CD14-positive monocyte (primary cell): Measurements from ENCODE around the gene CAB39L. TPM values are rescaled to one million over a fixed set of nuclear protein-coding genes. Genes with fewer than 3 reads are reported as not detected.

Experiments
- DNase-seq, 3 donors: peaks; one replicate each; pipeline ENCODE4 v3.0.0-alpha.2; 2011 to 2022
- H2AFZ ChIP-seq: 2 replicates; pipeline ENCODE4 v1.6.0; 2012; ENCODE audit warnings: mild to moderate bottlenecking, low read depth, low read length, inconsistent platforms; ENCODE audit not compliant: insufficient read depth, poor library complexity, severe bottlenecking
- H3K27ac ChIP-seq, 2 donors: 1 replicate in 1 of 2; 2 replicates in 1 of 2; pipeline ENCODE4 v1.5.1; 2012 to 2013; ENCODE audit warnings: low read length in 2 of 2, control low read depth in 1 of 2, inconsistent platforms in 1 of 2, low read depth in 1 of 2, mild to moderate bottlenecking in 1 of 2
- H3K27me3 ChIP-seq, 2 donors: one replicate each; pipeline versions ENCODE4 v1.6.0 to v1.6.1; 2011 to 2013; ENCODE audit warnings: low read length in 2 of 2; ENCODE audit not compliant: control insufficient read depth in 2 of 2, insufficient read depth in 2 of 2
- H3K36me3 ChIP-seq, 2 donors: replicated peaks in 1 of 2; 1 replicate in 1 of 2; 2 replicates in 1 of 2; pipeline versions ENCODE4 v1.5.1 to v1.6.1; 2012 to 2013; ENCODE audit warnings: low read length in 2 of 2, control low read depth in 1 of 2, inconsistent platforms in 1 of 2, mild to moderate bottlenecking in 1 of 2; ENCODE audit not compliant: insufficient read depth in 2 of 2, control insufficient read depth in 1 of 2
- H3K4me1 ChIP-seq, 2 donors: 1 replicate in 1 of 2; 2 replicates in 1 of 2; pipeline versions ENCODE4 v1.5.1 to v1.6.1; 2012 to 2013; ENCODE audit warnings: low read length in 2 of 2, control low read depth in 1 of 2, inconsistent platforms in 1 of 2, mild to moderate bottlenecking in 1 of 2, moderate library complexity in 1 of 2; ENCODE audit not compliant: insufficient read depth in 2 of 2, control insufficient read depth in 1 of 2
- H3K4me2 ChIP-seq: replicated peaks from 2 replicates; pipeline ENCODE3; 2012; ENCODE audit warnings: low read length, moderate library complexity, mild to moderate bottlenecking; ENCODE audit not compliant: poor library complexity, severe bottlenecking; ENCODE audit errors: extremely low read depth
- H3K4me3 ChIP-seq, 3 experiments: fragments of 200-600 bp in 1 of 3; sonication (generic) in 1 of 3; replicated peaks in 1 of 3; 1 replicate in 2 of 3; 2 replicates in 1 of 3; pipeline ENCODE4 v1.5.1; 2011 to 2013; ENCODE audit warnings: low read length in 3 of 3, mild to moderate bottlenecking in 3 of 3, control low read depth in 2 of 3, low read depth in 2 of 3, inconsistent platforms in 1 of 3, moderate library complexity in 1 of 3
- H3K79me2 ChIP-seq: 2 replicates; pipeline ENCODE4 v1.6.0; 2012; ENCODE audit warnings: mild to moderate bottlenecking, control low read depth, inconsistent platforms, low read length, moderate library complexity; ENCODE audit not compliant: insufficient read depth
- H3K9ac ChIP-seq: 2 replicates; pipeline ENCODE4 v1.6.0; 2017; ENCODE audit warnings: low read length, mild to moderate bottlenecking; ENCODE audit not compliant: insufficient read depth, poor library complexity, severe bottlenecking
- H3K9me3 ChIP-seq, 2 donors: replicated peaks in 1 of 2; 1 replicate in 1 of 2; 2 replicates in 1 of 2; pipeline versions ENCODE4 v1.5.1 to v1.6.1; 2012 to 2013; ENCODE audit warnings: low read length in 2 of 2, control low read depth in 1 of 2; ENCODE audit not compliant: control insufficient read depth in 1 of 2, insufficient read depth in 1 of 2
- H4K20me1 ChIP-seq: 2 replicates; pipeline ENCODE4 v1.6.0; 2012; ENCODE audit warnings: mild to moderate bottlenecking, low read length, control low read depth, moderate library complexity; ENCODE audit not compliant: insufficient read depth
- H3K27ac Mint-ChIP-seq, 7 donors: one replicate each; pipeline ENCODE4 v1.8.0; 2020; ENCODE audit warnings: mild to moderate bottlenecking in 7 of 7, mixed read lengths in 7 of 7, moderate library complexity in 6 of 7, inconsistent platforms in 2 of 7
- H3K27me3 Mint-ChIP-seq, 3 donors: one replicate each; pipeline ENCODE4 v1.8.0; 2021 to 2022; ENCODE audit warnings: low read depth in 3 of 3, mild to moderate bottlenecking in 3 of 3, mixed read lengths in 3 of 3, moderate library complexity in 3 of 3, inconsistent platforms in 1 of 3
- H3K36me3 Mint-ChIP-seq, 2 donors: one replicate each; pipeline ENCODE4 v1.8.0; 2020; ENCODE audit warnings: mixed read lengths in 2 of 2, inconsistent platforms in 1 of 2, mild to moderate bottlenecking in 1 of 2
- H3K4me1 Mint-ChIP-seq: one replicate; pipeline ENCODE4 v1.8.0; 2020; ENCODE audit warnings: mild to moderate bottlenecking, mixed read lengths
- H3K4me3 Mint-ChIP-seq, 2 donors: one replicate each; pipeline ENCODE4 v1.8.0; 2020; ENCODE audit warnings: mild to moderate bottlenecking in 2 of 2, mixed read lengths in 2 of 2, moderate library complexity in 1 of 2
- H3K9me3 Mint-ChIP-seq, 7 donors: one replicate each; pipeline ENCODE4 v1.8.0; 2020 to 2022; ENCODE audit warnings: mixed read lengths in 7 of 7, mild to moderate bottlenecking in 6 of 7, moderate library complexity in 6 of 7, inconsistent platforms in 2 of 7
- WGBS: methylation state at CpG from one replicate; pipeline ENCODE4 v1.1.5; 2013; ENCODE audit warnings: missing lambda C conversion rate; ENCODE audit not compliant: insufficient coverage; 5-methylcytosine and 5-hydroxymethylcytosine counted together
- intact Hi-C, 2 donors: fragments of 100-400 bp; cut with micrococcal nuclease; formaldehyde crosslinking; loops; one replicate each; pipeline versions ENCODE4 v1.15.0 to v1.15.1; 2023
- polyA plus RNA-seq, 3 donors: library from polyadenylated mRNA; depleted of rRNA in 1 of 3; unstranded in 2 of 3; stranded (reverse) in 1 of 3; fragments of 300-500 nt in 2 of 3; fragments of >200 nt in 1 of 3; fragmentation: Illumina TruSeq in 2 of 3; gene quantifications; 1 replicate in 2 of 3; 2 replicates in 1 of 3; pipeline ENCODE4 v1.2.3, GENCODE V29; 2012 to 2021
- TF ChIP-seq, protein P1 (sequence below): fragments of 200-600 bp; IDR thresholded peaks from one replicate; pipeline ENCODE4 v1.8.0; 2022; ENCODE audit warnings: antibody characterized with exemption, mild to moderate bottlenecking

CAB39L gene
- polyA plus RNA-seq, 3 donors: 1.9 to 5.1 (median 2.7) TPM

DNA sequence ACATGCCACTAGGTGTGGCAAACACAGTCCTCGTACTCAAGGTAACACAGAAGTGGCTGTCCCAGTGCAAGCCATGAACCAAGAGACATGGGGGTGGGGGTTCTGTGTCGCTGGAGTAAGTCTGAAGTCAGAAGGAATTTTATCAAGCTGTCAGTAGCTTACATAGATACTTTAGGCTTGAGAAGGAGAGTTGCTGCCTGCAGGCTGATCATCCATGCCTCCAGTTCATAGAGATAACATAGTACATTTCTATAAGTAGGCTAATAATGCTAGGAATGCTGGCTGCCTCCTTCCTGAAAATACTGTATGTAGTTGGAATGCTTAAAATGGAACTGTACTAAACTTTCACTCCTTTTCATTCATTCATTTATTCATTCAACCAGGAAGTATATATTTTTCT, 70.1 kb downstream of the CAB39L start:
- H3K4me3 Mint-ChIP-seq: no peak overlapping the region

DNA sequence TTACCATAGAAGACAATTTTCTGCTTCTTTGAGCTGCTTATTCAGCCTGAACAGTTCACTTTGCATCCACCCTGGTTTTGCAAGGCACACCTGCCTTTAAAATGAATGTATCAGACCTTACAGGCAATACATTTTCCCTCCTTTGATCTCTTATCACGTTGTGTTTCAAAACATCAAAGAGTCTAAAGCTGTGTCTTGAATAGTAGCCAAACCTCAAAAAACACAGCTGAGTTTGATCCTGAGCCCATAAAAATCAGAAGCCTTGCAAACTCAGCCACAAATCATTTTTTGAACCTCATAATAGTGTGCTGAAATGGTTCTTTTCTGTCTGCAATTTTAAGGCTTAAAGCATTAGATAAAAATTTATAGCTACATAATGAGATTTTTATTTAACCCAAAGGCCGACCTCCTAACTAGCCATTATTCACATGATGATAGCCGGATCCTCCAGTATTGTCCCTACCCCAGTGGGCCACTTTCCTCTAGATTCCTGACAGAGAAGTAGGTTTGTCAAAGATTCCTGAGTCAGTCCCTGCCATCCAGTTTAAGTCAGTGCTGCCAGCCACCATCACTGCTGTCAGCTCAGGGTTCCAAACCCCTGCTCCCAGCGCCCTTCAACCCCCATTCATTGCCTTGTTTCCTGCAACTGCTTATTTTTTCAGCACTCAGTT, 71.8 kb downstream of the CAB39L start:
- Histone ChIP-seq H3K79me2 (no peaks in the 10 kb centered on the region), H3K9me3 (no peaks in the 10 kb centered on the region), H3K27ac (no peak overlapping the region), H3K9ac (no peak overlapping the region), H2AFZ (no peak overlapping the region), H3K4me3 (no peak overlapping the region), H3K27me3 (no peaks in the 10 kb centered on the region), H3K4me1 (no peaks in the 10 kb centered on the region), H3K36me3 (no peaks in the 10 kb centered on the region), H4K20me1 (no peaks in the 10 kb centered on the region), H3K4me2 (no peak overlapping the region)
- H3K4me1 Mint-ChIP-seq: no peaks in the 10 kb centered on the region
- peak overlapping the region in 2 of 7 donors; percentile 20 to 46 for H3K27ac Mint-ChIP-seq
- DNase-seq: no peak
- WGBS: 100% methylated on average over 2 of the region's 4 CpGs
- intact Hi-C loops: no loop called here
- H3K9me3 Mint-ChIP-seq: no peaks in the 10 kb centered on the region
- peaks cover 0 to 2% (median 0%) of the 10 kb centered on the region in 3 donors for H3K27me3 Mint-ChIP-seq
- TF ChIP-seq, protein P1, sequence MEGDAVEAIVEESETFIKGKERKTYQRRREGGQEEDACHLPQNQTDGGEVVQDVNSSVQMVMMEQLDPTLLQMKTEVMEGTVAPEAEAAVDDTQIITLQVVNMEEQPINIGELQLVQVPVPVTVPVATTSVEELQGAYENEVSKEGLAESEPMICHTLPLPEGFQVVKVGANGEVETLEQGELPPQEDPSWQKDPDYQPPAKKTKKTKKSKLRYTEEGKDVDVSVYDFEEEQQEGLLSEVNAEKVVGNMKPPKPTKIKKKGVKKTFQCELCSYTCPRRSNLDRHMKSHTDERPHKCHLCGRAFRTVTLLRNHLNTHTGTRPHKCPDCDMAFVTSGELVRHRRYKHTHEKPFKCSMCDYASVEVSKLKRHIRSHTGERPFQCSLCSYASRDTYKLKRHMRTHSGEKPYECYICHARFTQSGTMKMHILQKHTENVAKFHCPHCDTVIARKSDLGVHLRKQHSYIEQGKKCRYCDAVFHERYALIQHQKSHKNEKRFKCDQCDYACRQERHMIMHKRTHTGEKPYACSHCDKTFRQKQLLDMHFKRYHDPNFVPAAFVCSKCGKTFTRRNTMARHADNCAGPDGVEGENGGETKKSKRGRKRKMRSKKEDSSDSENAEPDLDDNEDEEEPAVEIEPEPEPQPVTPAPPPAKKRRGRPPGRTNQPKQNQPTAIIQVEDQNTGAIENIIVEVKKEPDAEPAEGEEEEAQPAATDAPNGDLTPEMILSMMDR: no peak
- H3K36me3 Mint-ChIP-seq: peaks cover 1 to 6% of the 10 kb centered on the region in 2 donors
- H3K4me3 Mint-ChIP-seq: no peak overlapping the region

More for the DNA sequence above, 70.1 kb downstream of the CAB39L start:
- Mint-ChIP-seq H3K36me3 (peaks cover 1 to 6% of the 10 kb centered on the region in 2 donors), H3K27me3 (peaks cover 0 to 2% (median 0%) of the 10 kb centered on the region in 3 donors), H3K4me1 (no peaks in the 10 kb centered on the region), H3K9me3 (no peaks in the 10 kb centered on the region), H3K27ac (no peak overlapping the region)
- no peaks in the 10 kb centered on the region for H3K9me3 ChIP-seq
- H4K20me1 ChIP-seq: no peaks in the 10 kb centered on the region
- no peak overlapping the region for H2AFZ ChIP-seq
- WGBS: no CpG with 5 or more reads among the region's 2 CpGs
- no peak overlapping the region for H3K27ac ChIP-seq
- intact Hi-C loops: no loop called here
- TF ChIP-seq, protein P1: no peak
- H3K36me3 ChIP-seq: no peaks in the 10 kb centered on the region
- no peak overlapping the region for H3K9ac ChIP-seq
- no peaks in the 10 kb centered on the region for H3K27me3 ChIP-seq
- no peaks in the 10 kb centered on the region for H3K4me1 ChIP-seq
- H3K4me2 ChIP-seq: no peak overlapping the region
- H3K4me3 ChIP-seq: no peak overlapping the region
- no peak for DNase-seq
- no peaks in the 10 kb centered on the region for H3K79me2 ChIP-seq
